ENCODE data around the gene CCDC3.

The CCDC3 gene

GRCh38 chr10:12852687-12853086 lies 148.8 kb downstream of the CCDC3 start:
- Histone ChIP-seq H3F3A (ENCODE audit: insufficient read depth) (no peaks in the 10 kb centered on the region), H4K20me1 (ENCODE audit: low read depth, low read length) (no peaks in the 10 kb centered on the region), H3K27ac (ENCODE audit: low read depth, low read length) (no peak overlapping the region), H3K9me3 (ENCODE audit: insufficient read depth, low read length) (no peaks in the 10 kb centered on the region), H3K4me2 (ENCODE audit: low read depth, low read length, poor library complexity, severe bottlenecking) (no peak overlapping the region), H3K27me3 (ENCODE audit: low read length) (no peaks in the 10 kb centered on the region), H2AFZ (ENCODE audit: low read depth, low read length, severe bottlenecking) (no peak overlapping the region), H3K9me2 (replicated peaks; ENCODE audit: insufficient read depth, low read length) (no peaks in the 10 kb centered on the region), H3K9ac (ENCODE audit: low read length) (no peak overlapping the region), H3K36me3 (ENCODE audit: low read length) (no peaks in the 10 kb centered on the region), H3K79me2 (ENCODE audit: insufficient read depth, low read length) (no peaks in the 10 kb centered on the region), H3K4me3 (ENCODE audit: insufficient read depth, low read length, poor library complexity, severe bottlenecking) (no peak overlapping the region)
- TF ChIP-seq CTCF (IDR thresholded peaks at IDR 0.05; ENCODE audit: insufficient read depth, low read length, poor library complexity, severe bottlenecking): no peak

- Histone ChIP-seq H3K27me3 (ENCODE audit: low read length) (no peaks in the 10 kb centered on the region), H3K9me3 (ENCODE audit: insufficient read depth, low read length) (no peaks in the 10 kb centered on the region), H3K9me2 (replicated peaks; ENCODE audit: insufficient read depth, low read length) (no peaks in the 10 kb centered on the region), H2AFZ (ENCODE audit: low read depth, low read length, severe bottlenecking) (no peak overlapping the region), H4K20me1 (ENCODE audit: low read depth, low read length) (no peaks in the 10 kb centered on the region), H3K9ac (ENCODE audit: low read length) (no peak overlapping the region), H3K4me3 (ENCODE audit: insufficient read depth, low read length, poor library complexity, severe bottlenecking) (no peak overlapping the region), H3K36me3 (ENCODE audit: low read length) (no peaks in the 10 kb centered on the region), H3K79me2 (ENCODE audit: insufficient read depth, low read length) (no peaks in the 10 kb centered on the region), H3F3A (ENCODE audit: insufficient read depth) (no peaks in the 10 kb centered on the region), H3K4me2 (ENCODE audit: low read depth, low read length, poor library complexity, severe bottlenecking) (no peak overlapping the region), H3K27ac (ENCODE audit: low read depth, low read length) (no peak overlapping the region)
- no peak for TF ChIP-seq CTCF (IDR thresholded peaks at IDR 0.05; ENCODE audit: insufficient read depth, low read length, poor library complexity, severe bottlenecking)
- no peak for TF ChIP-seq EZH2phosphoT487 (conservative IDR thresholded peaks at IDR 0.05; ENCODE audit: low read length)
These were observed 152.0 kb downstream of the CCDC3 start for GRCh38 chr10:12849319-12850181.

GRCh38 chr10:12848439-12849173 lies 152.9 kb downstream of the CCDC3 start:
- Histone ChIP-seq H3K4me2 (ENCODE audit: low read depth, low read length, poor library complexity, severe bottlenecking) (no peak overlapping the region), H3K9ac (ENCODE audit: low read length) (no peak overlapping the region), H3K36me3 (ENCODE audit: low read length) (no peaks in the 10 kb centered on the region), H3K4me3 (ENCODE audit: insufficient read depth, low read length, poor library complexity, severe bottlenecking) (no peak overlapping the region), H2AFZ (ENCODE audit: low read depth, low read length, severe bottlenecking) (no peak overlapping the region), H3K9me3 (ENCODE audit: insufficient read depth, low read length) (no peaks in the 10 kb centered on the region), H3K27ac (ENCODE audit: low read depth, low read length) (no peak overlapping the region), H3K27me3 (ENCODE audit: low read length) (no peaks in the 10 kb centered on the region), H4K20me1 (ENCODE audit: low read depth, low read length) (no peaks in the 10 kb centered on the region), H3K9me2 (replicated peaks; ENCODE audit: insufficient read depth, low read length) (no peaks in the 10 kb centered on the region), H3K79me2 (ENCODE audit: insufficient read depth, low read length) (no peaks in the 10 kb centered on the region), H3F3A (ENCODE audit: insufficient read depth) (no peaks in the 10 kb centered on the region)
- TF ChIP-seq EZH2phosphoT487 (conservative IDR thresholded peaks at IDR 0.05; ENCODE audit: low read length) (no peak), CTCF (IDR thresholded peaks at IDR 0.05; ENCODE audit: insufficient read depth, low read length, poor library complexity, severe bottlenecking) (no peak)
